Measurements from ENCODE around the gene VEGFB.
A peak's percentile ranks its signal among the peaks of the same experiment; 100 is the strongest.

VEGFB gene

DNA sequence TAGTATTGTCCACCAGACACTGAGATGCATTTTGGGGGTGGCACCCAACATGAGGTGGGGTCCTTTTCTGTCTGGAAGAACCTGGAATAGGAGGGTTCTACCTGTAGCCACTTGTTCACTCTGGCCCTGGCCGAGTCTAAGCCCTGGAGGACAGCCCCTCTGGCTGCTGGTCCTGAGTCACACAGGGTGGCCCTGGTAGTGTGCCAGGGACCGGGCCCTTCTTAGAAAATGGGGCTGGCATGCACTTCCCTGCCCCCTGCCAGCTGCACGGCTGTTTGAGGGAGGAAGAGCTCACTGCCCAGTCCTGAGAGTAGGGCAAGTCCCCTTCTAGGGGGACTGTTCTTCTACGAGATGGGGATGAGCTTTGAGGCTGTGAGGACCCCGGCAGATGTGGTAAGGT, 19.1 kb downstream of the VEGFB start:
- H3K9ac ChIP-seq (ENCODE audit: low read depth, low read length) = no peak overlapping the region; the same call in 1 of the 2 replicates
- TF ChIP-seq CTCF (IDR thresholded peaks at IDR 0.05; ENCODE audit: borderline replicate concordance, extremely low read depth, low read length, poor library complexity, severe bottlenecking) = no peak
- TF ChIP-seq EZH2 (IDR thresholded peaks at IDR 0.05; ENCODE audit: borderline replicate concordance, low read depth, low read length, severe bottlenecking) = no peak
- peaks cover 7% of the 10 kb centered on the region; the same call in 1 of the 2 replicates for H4K20me1 ChIP-seq (ENCODE audit: insufficient read depth, low read length)
- no peak for DNase-seq
- H3K27me3 ChIP-seq (ENCODE audit: insufficient read depth, low read length, poor library complexity) = no peaks in the 10 kb centered on the region
- H2AFZ ChIP-seq (ENCODE audit: low read depth, low read length) = no peak overlapping the region
- H3K9me3 ChIP-seq (ENCODE audit: insufficient read depth, low read length, severe bottlenecking) = no peaks in the 10 kb centered on the region
- ATAC-seq (ENCODE audit: insufficient read depth, low read depth) = no peak
- H3K4me2 ChIP-seq (ENCODE audit: insufficient read depth, low read length) = peak overlapping the region; percentile 99; the same call in 1 of the 2 replicates
- H3K79me2 ChIP-seq (ENCODE audit: insufficient read depth, low read length) = peaks cover 7% of the 10 kb centered on the region; the same call in 1 of the 2 replicates
- no peak overlapping the region for H3K27ac ChIP-seq (ENCODE audit: low read length)
- peaks cover 26% of the 10 kb centered on the region for H3K4me1 ChIP-seq (ENCODE audit: insufficient read depth, low read length)
- no peak overlapping the region for H3K4me3 ChIP-seq (ENCODE audit: low read depth in 1 of 2, low read length in 2 of 2)
- H3K36me3 ChIP-seq (ENCODE audit: insufficient read depth, low read length) = peaks cover 25% of the 10 kb centered on the region

DNA sequence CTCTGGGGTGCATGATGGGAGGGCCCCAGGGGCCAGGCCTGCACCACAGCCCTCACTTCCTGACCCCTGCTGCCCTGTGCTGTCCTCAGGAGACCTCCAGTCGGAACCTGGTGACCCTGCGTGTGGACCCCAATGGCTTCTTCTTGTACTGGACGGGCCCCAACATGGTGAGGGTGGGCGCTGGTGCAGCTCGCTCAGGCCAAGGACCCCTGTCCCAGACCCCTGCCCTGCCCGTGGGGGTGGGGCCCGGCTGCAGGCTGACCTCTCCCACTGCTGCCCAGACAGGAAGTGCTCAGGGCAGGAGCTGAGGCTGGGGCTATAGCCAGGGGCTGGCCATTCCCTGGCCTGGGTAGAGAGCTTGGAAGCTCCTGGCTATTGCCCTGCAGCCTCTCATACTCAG, 19.9 kb downstream of the VEGFB start:
- Histone ChIP-seq H2AFZ (ENCODE audit: low read depth, low read length) (no peak overlapping the region), H3K4me3 (ENCODE audit: low read depth in 1 of 2, low read length in 2 of 2) (no peak overlapping the region)

GRCh38 chr11:64255135-64256128, 21.0 kb downstream of the VEGFB start:
- Histone ChIP-seq H3K27me3 (ENCODE audit: insufficient read depth, low read length, poor library complexity) (no peaks in the 10 kb centered on the region), H4K20me1 (ENCODE audit: insufficient read depth, low read length) (peaks cover 7% of the 10 kb centered on the region; the same call in 1 of the 2 replicates), H3K27ac (ENCODE audit: low read length) (no peak overlapping the region), H3K79me2 (ENCODE audit: insufficient read depth, low read length) (peaks cover 7% of the 10 kb centered on the region; the same call in 1 of the 2 replicates), H3K9ac (ENCODE audit: low read depth, low read length) (no peak overlapping the region), H3K36me3 (ENCODE audit: insufficient read depth, low read length) (peaks cover 40% of the 10 kb centered on the region), H3K4me1 (ENCODE audit: insufficient read depth, low read length) (peaks cover 24% of the 10 kb centered on the region), H3K4me2 (ENCODE audit: insufficient read depth, low read length) (no peak overlapping the region), H2AFZ (ENCODE audit: low read depth, low read length) (no peak overlapping the region), H3K4me3 (ENCODE audit: low read depth in 1 of 2, low read length in 2 of 2) (no peak overlapping the region), H3K9me3 (ENCODE audit: insufficient read depth, low read length, severe bottlenecking) (no peaks in the 10 kb centered on the region)
- ATAC-seq (ENCODE audit: insufficient read depth, low read depth) = no peak
- TF ChIP-seq EZH2 (IDR thresholded peaks at IDR 0.05; ENCODE audit: borderline replicate concordance, low read depth, low read length, severe bottlenecking) = no peak
- no peak for TF ChIP-seq CTCF (IDR thresholded peaks at IDR 0.05; ENCODE audit: borderline replicate concordance, extremely low read depth, low read length, poor library complexity, severe bottlenecking)
- DNase-seq = no peak

More for the DNA sequence above, 19.9 kb downstream of the VEGFB start:
- no peak for DNase-seq
- peaks cover 7% of the 10 kb centered on the region; the same call in 1 of the 2 replicates for H4K20me1 ChIP-seq (ENCODE audit: insufficient read depth, low read length)
- H3K4me1 ChIP-seq (ENCODE audit: insufficient read depth, low read length) = peaks cover 26% of the 10 kb centered on the region
- peaks cover 7% of the 10 kb centered on the region; the same call in 1 of the 2 replicates for H3K79me2 ChIP-seq (ENCODE audit: insufficient read depth, low read length)
- no peak overlapping the region for H3K4me2 ChIP-seq (ENCODE audit: insufficient read depth, low read length)
- TF ChIP-seq EZH2 (IDR thresholded peaks at IDR 0.05; ENCODE audit: borderline replicate concordance, low read depth, low read length, severe bottlenecking) = no peak
- no peak for TF ChIP-seq CTCF (IDR thresholded peaks at IDR 0.05; ENCODE audit: borderline replicate concordance, extremely low read depth, low read length, poor library complexity, severe bottlenecking)
- no peak overlapping the region; the same call in 1 of the 2 replicates for H3K27ac ChIP-seq (ENCODE audit: low read length)
- ATAC-seq (ENCODE audit: insufficient read depth, low read depth) = no peak
- no peak overlapping the region for H3K9ac ChIP-seq (ENCODE audit: low read depth, low read length)
- H3K9me3 ChIP-seq (ENCODE audit: insufficient read depth, low read length, severe bottlenecking) = no peaks in the 10 kb centered on the region
- no peaks in the 10 kb centered on the region for H3K27me3 ChIP-seq (ENCODE audit: insufficient read depth, low read length, poor library complexity)
- peaks cover 33% of the 10 kb centered on the region for H3K36me3 ChIP-seq (ENCODE audit: insufficient read depth, low read length)

Data from DND-41 (cell line).